ENCODE measurements around the gene HGD.
"Not testable (repeated sequence)": the region's sequence is repeated elsewhere in the genome, so short reads cannot be mapped to it uniquely, and the experiment has no call there.

Gene HGD

GRCh38 chr3:120641696-120642246 lies 40.3 kb downstream of the HGD start:
- H3K4me1 ChIP-seq (ENCODE audit: control insufficient read depth in 5 of 5, insufficient read depth in 5 of 5, low read length in 5 of 5): peaks cover 0 to 24% (median 12%) of the 10 kb centered on the region in 5 donors
- H3K27ac ChIP-seq (ENCODE audit: low read depth, low read length): no peak overlapping the region
- no peaks in the 10 kb centered on the region for H3K27me3 ChIP-seq (ENCODE audit: control insufficient read depth in 5 of 5, insufficient read depth in 4 of 5, low read length in 5 of 5)
- no peak overlapping the region for H3K4me3 ChIP-seq (ENCODE audit: low read depth in 1 of 5, low read length in 5 of 5)
- no peaks in the 10 kb centered on the region for H3K9me3 ChIP-seq (ENCODE audit: control insufficient read depth in 5 of 5, low read length in 5 of 5)
- H3K9ac ChIP-seq (ENCODE audit: low read length in 5 of 5): no peak overlapping the region
- H3K36me3 ChIP-seq (ENCODE audit: control insufficient read depth in 5 of 5, insufficient read depth in 5 of 5, low read length in 5 of 5): no peaks in the 10 kb centered on the region

GRCh38 chr3:120640231-120640630 lies 41.8 kb downstream of the HGD start:
- Histone ChIP-seq H3K36me3 (ENCODE audit: control insufficient read depth in 5 of 5, insufficient read depth in 5 of 5, low read length in 5 of 5) (no peaks in the 10 kb centered on the region), H3K27me3 (ENCODE audit: control insufficient read depth in 5 of 5, insufficient read depth in 4 of 5, low read length in 5 of 5) (no peaks in the 10 kb centered on the region), H3K27ac (ENCODE audit: low read depth, low read length) (no peak overlapping the region), H3K9me3 (ENCODE audit: control insufficient read depth in 5 of 5, low read length in 5 of 5) (no peaks in the 10 kb centered on the region), H3K9ac (ENCODE audit: low read length in 5 of 5) (no peak overlapping the region), H3K4me3 (ENCODE audit: low read depth in 1 of 5, low read length in 5 of 5) (no peak overlapping the region), H3K4me1 (ENCODE audit: control insufficient read depth in 5 of 5, insufficient read depth in 5 of 5, low read length in 5 of 5) (peaks cover 0 to 27% (median 14%) of the 10 kb centered on the region in 5 donors)

GRCh38 chr3:120638820-120639219 lies 43.2 kb downstream of the HGD start:
- H3K27ac ChIP-seq (ENCODE audit: low read depth, low read length); H3K9ac ChIP-seq (ENCODE audit: low read length in 5 of 5); H3K4me3 ChIP-seq (ENCODE audit: low read depth in 1 of 5, low read length in 5 of 5); H3K27me3 ChIP-seq (ENCODE audit: control insufficient read depth in 5 of 5, insufficient read depth in 4 of 5, low read length in 5 of 5); H3K9me3 ChIP-seq (ENCODE audit: control insufficient read depth in 5 of 5, low read length in 5 of 5); H3K36me3 ChIP-seq (ENCODE audit: control insufficient read depth in 5 of 5, insufficient read depth in 5 of 5, low read length in 5 of 5): not testable (repeated sequence)
- peaks cover 0 to 24% (median 14%) of the 10 kb centered on the region in 5 donors for H3K4me1 ChIP-seq (ENCODE audit: control insufficient read depth in 5 of 5, insufficient read depth in 5 of 5, low read length in 5 of 5)

DNA sequence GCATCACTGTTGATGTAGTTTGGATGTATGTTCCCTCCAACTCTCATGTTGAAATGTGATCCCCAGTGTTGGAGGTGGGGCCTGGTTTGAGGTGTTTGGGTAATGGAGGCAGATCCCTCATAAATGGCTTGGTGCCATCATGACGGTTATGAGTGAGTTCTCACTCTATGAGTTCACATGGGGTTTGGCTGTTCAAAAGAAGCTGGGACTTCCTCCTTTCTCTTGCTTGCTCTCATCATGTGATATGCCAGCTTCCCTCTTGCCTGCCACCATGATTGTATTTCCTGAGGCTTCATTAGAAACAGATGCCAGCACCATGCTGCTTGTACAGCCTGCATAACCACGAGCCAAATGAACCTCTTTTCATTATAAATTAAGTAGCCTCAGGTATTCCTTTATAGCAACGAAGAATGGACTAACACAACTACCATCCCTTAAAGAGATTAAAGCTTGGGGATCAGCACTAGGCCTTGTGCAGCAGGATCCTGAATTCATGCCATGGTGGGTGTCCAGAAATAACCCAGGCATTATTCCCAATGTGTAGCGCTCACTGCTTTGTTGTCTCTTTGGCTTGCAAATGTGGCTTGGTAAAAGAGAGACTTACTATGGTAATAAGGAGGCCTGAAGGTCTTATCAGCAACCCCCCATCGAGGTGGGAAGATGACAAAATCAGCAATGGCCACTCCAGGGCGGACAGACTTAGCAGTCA lies 44.0 kb downstream of the HGD start:
- Histone ChIP-seq H3K9me3 (ENCODE audit: control insufficient read depth in 5 of 5, low read length in 5 of 5) (no peaks in the 10 kb centered on the region), H3K4me1 (ENCODE audit: control insufficient read depth in 5 of 5, insufficient read depth in 5 of 5, low read length in 5 of 5) (peaks cover 0 to 24% (median 14%) of the 10 kb centered on the region in 5 donors), H3K36me3 (ENCODE audit: control insufficient read depth in 5 of 5, insufficient read depth in 5 of 5, low read length in 5 of 5) (no peaks in the 10 kb centered on the region), H3K4me3 (ENCODE audit: low read depth in 1 of 5, low read length in 5 of 5) (no peak overlapping the region), H3K27ac (ENCODE audit: low read depth, low read length) (no peak overlapping the region), H3K27me3 (ENCODE audit: control insufficient read depth in 5 of 5, insufficient read depth in 4 of 5, low read length in 5 of 5) (no peaks in the 10 kb centered on the region), H3K9ac (ENCODE audit: low read length in 5 of 5) (no peak overlapping the region)

DNA sequence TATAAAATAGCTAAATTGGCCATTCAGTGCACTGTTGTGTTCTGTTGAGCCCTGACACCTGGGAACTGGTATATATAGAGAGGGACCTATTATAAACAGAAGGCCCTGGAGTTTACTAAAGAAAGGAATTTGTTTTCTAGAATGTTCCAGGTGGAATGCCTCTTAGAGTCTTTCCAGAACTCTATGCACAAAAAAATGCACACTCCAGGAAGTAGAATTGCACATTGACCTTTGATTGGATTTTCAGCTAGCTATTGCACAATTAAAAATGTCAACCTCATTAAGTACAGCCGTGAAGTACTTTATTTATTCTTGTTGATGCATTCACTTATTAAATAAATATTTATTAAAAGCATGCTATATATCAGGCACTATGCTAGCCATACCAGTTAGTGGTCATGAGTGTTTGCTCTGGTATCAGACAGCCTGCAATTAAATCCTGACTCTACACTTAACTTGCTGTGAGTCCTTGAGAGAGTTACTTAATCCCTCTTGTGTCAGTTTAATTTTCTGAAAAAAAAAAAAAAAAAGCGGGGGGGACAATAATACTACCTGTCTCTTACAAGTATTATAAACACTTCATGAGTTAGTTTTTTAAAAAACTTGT lies 45.1 kb downstream of the HGD start:
- Histone ChIP-seq H3K27me3 (ENCODE audit: control insufficient read depth in 5 of 5, insufficient read depth in 4 of 5, low read length in 5 of 5) (no peaks in the 10 kb centered on the region), H3K4me1 (ENCODE audit: control insufficient read depth in 5 of 5, insufficient read depth in 5 of 5, low read length in 5 of 5) (peaks cover 0 to 24% (median 14%) of the 10 kb centered on the region in 5 donors), H3K9me3 (ENCODE audit: control insufficient read depth in 5 of 5, low read length in 5 of 5) (no peaks in the 10 kb centered on the region), H3K4me3 (ENCODE audit: low read depth in 1 of 5, low read length in 5 of 5) (no peak overlapping the region), H3K36me3 (ENCODE audit: control insufficient read depth in 5 of 5, insufficient read depth in 5 of 5, low read length in 5 of 5) (no peaks in the 10 kb centered on the region), H3K9ac (ENCODE audit: low read length in 5 of 5) (no peak overlapping the region), H3K27ac (ENCODE audit: low read depth, low read length) (no peak overlapping the region)

DNA sequence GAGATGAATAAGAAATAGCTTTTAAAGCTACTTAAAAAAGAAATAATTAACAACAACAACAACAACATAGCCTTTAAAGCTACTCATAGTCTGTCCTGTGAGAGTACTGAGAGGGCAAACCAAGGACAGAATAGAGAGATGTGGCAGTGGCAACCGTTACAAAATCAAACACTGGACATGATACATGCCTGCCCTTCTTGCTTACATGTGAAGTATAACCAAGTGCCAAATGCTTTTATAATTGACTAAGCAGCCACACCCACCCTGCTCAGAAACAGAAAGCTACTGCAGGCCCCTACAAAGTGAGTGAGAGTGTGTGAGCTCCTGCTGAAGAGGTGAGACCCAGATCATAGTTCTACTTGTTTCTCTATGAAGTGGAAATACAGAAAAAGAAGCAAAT lies 47.5 kb downstream of the HGD start:
- H3K4me1 ChIP-seq (ENCODE audit: control insufficient read depth in 5 of 5, insufficient read depth in 5 of 5, low read length in 5 of 5): peaks cover 0 to 10% (median 5%) of the 10 kb centered on the region in 5 donors
- H3K9me3 ChIP-seq (ENCODE audit: control insufficient read depth in 5 of 5, low read length in 5 of 5): peaks cover 0 to 4% (median 0%) of the 10 kb centered on the region in 5 donors
- H3K9ac ChIP-seq (ENCODE audit: low read length in 5 of 5): no peak overlapping the region
- H3K27me3 ChIP-seq (ENCODE audit: control insufficient read depth in 5 of 5, insufficient read depth in 4 of 5, low read length in 5 of 5): no peaks in the 10 kb centered on the region
- H3K27ac ChIP-seq (ENCODE audit: low read depth, low read length): no peak overlapping the region
- H3K36me3 ChIP-seq (ENCODE audit: control insufficient read depth in 5 of 5, insufficient read depth in 5 of 5, low read length in 5 of 5): no peaks in the 10 kb centered on the region
- no peak overlapping the region for H3K4me3 ChIP-seq (ENCODE audit: low read depth in 1 of 5, low read length in 5 of 5)

DNA sequence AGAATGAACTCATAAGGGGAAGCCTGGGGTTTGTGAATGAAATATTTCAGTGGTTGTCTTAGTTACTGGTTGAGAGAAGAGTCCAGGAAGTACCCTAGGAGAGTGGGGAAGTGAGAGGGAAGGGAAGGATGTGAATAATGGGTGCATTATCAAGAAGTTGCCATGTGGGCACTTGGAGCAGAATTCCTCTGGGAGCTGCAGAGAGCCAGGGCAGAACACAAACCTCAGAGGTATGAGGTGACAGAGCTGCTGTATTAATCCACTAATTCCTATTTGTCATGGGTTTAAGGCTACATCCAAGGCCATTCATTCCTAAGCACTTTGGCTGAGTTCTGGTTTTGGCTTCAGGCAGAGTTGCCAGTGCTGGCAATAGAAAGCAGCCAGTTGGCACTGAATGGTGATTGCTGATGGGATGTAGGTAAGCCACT lies 56.9 kb downstream of the HGD start:
- H3K9ac ChIP-seq (ENCODE audit: low read length in 5 of 5): no peak overlapping the region
- H3K27ac ChIP-seq (ENCODE audit: low read depth, low read length): no peak overlapping the region
- H3K9me3 ChIP-seq (ENCODE audit: control insufficient read depth in 5 of 5, low read length in 5 of 5): peaks cover 0 to 16% (median 14%) of the 10 kb centered on the region in 5 donors
- no peaks in the 10 kb centered on the region for H3K36me3 ChIP-seq (ENCODE audit: control insufficient read depth in 5 of 5, insufficient read depth in 5 of 5, low read length in 5 of 5)
- H3K4me3 ChIP-seq (ENCODE audit: low read depth in 1 of 5, low read length in 5 of 5): no peak overlapping the region
- H3K4me1 ChIP-seq (ENCODE audit: control insufficient read depth in 5 of 5, insufficient read depth in 5 of 5, low read length in 5 of 5): peaks cover 0 to 3% (median 0%) of the 10 kb centered on the region in 5 donors
- H3K27me3 ChIP-seq (ENCODE audit: control insufficient read depth in 5 of 5, insufficient read depth in 4 of 5, low read length in 5 of 5): no peaks in the 10 kb centered on the region

- H3K9me3 ChIP-seq (ENCODE audit: control insufficient read depth in 5 of 5, low read length in 5 of 5): peaks cover 0 to 16% (median 13%) of the 10 kb centered on the region in 5 donors
- H3K4me3 ChIP-seq (ENCODE audit: low read depth in 1 of 5, low read length in 5 of 5): no peak overlapping the region
- H3K27ac ChIP-seq (ENCODE audit: low read depth, low read length): no peak overlapping the region
- no peak overlapping the region for H3K9ac ChIP-seq (ENCODE audit: low read length in 5 of 5)
- H3K27me3 ChIP-seq (ENCODE audit: control insufficient read depth in 5 of 5, insufficient read depth in 4 of 5, low read length in 5 of 5): no peaks in the 10 kb centered on the region
- peaks cover 0 to 3% (median 0%) of the 10 kb centered on the region in 5 donors for H3K4me1 ChIP-seq (ENCODE audit: control insufficient read depth in 5 of 5, insufficient read depth in 5 of 5, low read length in 5 of 5)
- H3K36me3 ChIP-seq (ENCODE audit: control insufficient read depth in 5 of 5, insufficient read depth in 5 of 5, low read length in 5 of 5): no peaks in the 10 kb centered on the region
These were observed 58.3 kb downstream of the HGD start for GRCh38 chr3:120623727-120624093.

GRCh38 chr3:120622870-120623726 lies 58.9 kb downstream of the HGD start:
- no peaks in the 10 kb centered on the region for H3K27me3 ChIP-seq (ENCODE audit: control insufficient read depth in 5 of 5, insufficient read depth in 4 of 5, low read length in 5 of 5)
- no peaks in the 10 kb centered on the region for H3K36me3 ChIP-seq (ENCODE audit: control insufficient read depth in 5 of 5, insufficient read depth in 5 of 5, low read length in 5 of 5)
- H3K4me3 ChIP-seq (ENCODE audit: low read depth in 1 of 5, low read length in 5 of 5): peak overlapping the region in 1 of 5 donors; percentile 33
- H3K4me1 ChIP-seq (ENCODE audit: control insufficient read depth in 5 of 5, insufficient read depth in 5 of 5, low read length in 5 of 5): peaks cover 0 to 3% (median 0%) of the 10 kb centered on the region in 5 donors
- no peak overlapping the region for H3K9ac ChIP-seq (ENCODE audit: low read length in 5 of 5)
- H3K9me3 ChIP-seq (ENCODE audit: control insufficient read depth in 5 of 5, low read length in 5 of 5): peaks cover 0 to 16% (median 13%) of the 10 kb centered on the region in 5 donors
- H3K27ac ChIP-seq (ENCODE audit: low read depth, low read length): no peak overlapping the region

Measured in subcutaneous abdominal adipose tissue (tissue), 5 donors.